Heart left ventricle (tissue), 16 donors: Measurements from ENCODE around the gene PGP. TPM values are rescaled to one million over a fixed set of nuclear protein-coding genes. Genes with fewer than 3 reads are reported as not detected.
A peak's percentile ranks its signal among the peaks of the same experiment; 100 is the strongest.

Experiments used
- ATAC-seq, 4 donors: fragments of 200-7000 bp; cut with Tn5 transposase; one replicate each; pipeline ENCODE4 v1.9.1; 2020 to 2022; ENCODE audit warnings: moderate library complexity in 4 of 4, mild to moderate bottlenecking in 3 of 4, moderate number of reproducible peaks in 1 of 4
- DNase-seq, 5 donors: peaks; one replicate each; pipeline ENCODE4 v3.0.0-alpha.2; 2020
- H3K27ac ChIP-seq, 12 donors: fragments of 200-600 bp; sonication (generic) in 4 of 12; one replicate each; pipeline versions ENCODE4 v1.5.0 to v1.8.0; 2016 to 2022; ENCODE audit warnings: mild to moderate bottlenecking in 2 of 12
- H3K27me3 ChIP-seq, 9 donors: fragments of 200-600 bp; sonication (generic) in 2 of 9; one replicate each; pipeline versions ENCODE4 v1.5.1 to v1.8.0; 2016 to 2022; ENCODE audit warnings: mild to moderate bottlenecking in 3 of 9
- H3K36me3 ChIP-seq, 9 donors: fragments of 200-600 bp; sonication (generic) in 2 of 9; one replicate each; pipeline versions ENCODE4 v1.5.0 to v1.8.0; 2018 to 2022; ENCODE audit warnings: mild to moderate bottlenecking in 2 of 9
- H3K4me1 ChIP-seq, 12 donors: fragments of 200-600 bp; sonication (generic) in 4 of 12; one replicate each; pipeline versions ENCODE4 v1.5.0 to v1.8.0; 2016 to 2022; ENCODE audit warnings: mild to moderate bottlenecking in 3 of 12
- H3K4me3 ChIP-seq, 12 donors: fragments of 200-600 bp; sonication (generic) in 4 of 12; one replicate each; pipeline versions ENCODE4 v1.5.0 to v1.8.0; 2017 to 2022; ENCODE audit warnings: mild to moderate bottlenecking in 9 of 12, moderate library complexity in 4 of 12
- H3K9me3 ChIP-seq, 12 donors: fragments of 200-600 bp; sonication (generic) in 4 of 12; one replicate each; pipeline versions ENCODE4 v1.5.0 to v1.8.0; 2016 to 2022; ENCODE audit warnings: mild to moderate bottlenecking in 1 of 12
- POLR2A ChIP-seq, 2 donors: fragments of 450-650 bp; IDR thresholded peaks; one replicate each; pipeline ENCODE4 v1.6.1; 2017; ENCODE audit warnings: antibody characterized with exemption in 2 of 2, mild to moderate bottlenecking in 2 of 2, moderate library complexity in 2 of 2
- WGBS, 4 donors: extraction: QIAGEN DNeasy Blood & Tissue Kit in 2 of 4; methylation state at CpG; one replicate each; pipeline versions ENCODE4 v1.1.5 to v1.1.7; 2013 to 2018; 5-methylcytosine and 5-hydroxymethylcytosine counted together
- intact Hi-C, 10 donors: fragments of 100-400 bp; cut with DNase I; formaldehyde crosslinking; loops; one replicate each; pipeline versions ENCODE4 v1.11.1 to v1.14.2; 2022
- polyA plus RNA-seq, 2 donors: library from polyadenylated mRNA; stranded (reverse); fragments of 200-250 nt; gene quantifications; one replicate each; pipeline ENCODE4 v1.2.3, GENCODE V29; 2013
- total RNA-seq, 9 donors: library from RNA; depleted of rRNA in 2 of 9; stranded (reverse); fragments of >200 nt in 2 of 9; fragmentation: NEBNext Ultra II Directional in 3 of 9; extraction: Animal tissue kit (Norgen Biotek cat#: 25700) in 3 of 9; gene quantifications; one replicate each; pipeline versions ENCODE4 v1.1.0 to v1.2.4, GENCODE V29; 2016 to 2023
- TF ChIP-seq, protein P1 (sequence below), 12 donors: fragments of 200-600 bp; sonication (generic) in 4 of 12; IDR thresholded peaks; one replicate each; pipeline versions ENCODE4 v1.5.0 to v1.8.0; 2018 to 2022; ENCODE audit warnings: antibody characterized with exemption in 12 of 12, mild to moderate bottlenecking in 5 of 12
- donor health status: ischemic (EF 13 %, LVEDD 7.1; RV severe dilation, severe dysfunction).
- donor health status: healthy with polysubstance abuse.
- donor health status: DM: no; HTN: yes; CAD: no.
- donor health status: DM: no; HTN: no; CAD: no.
- donor health status: ischemic (EF 25% LVEDD 6.9; RV normal size, moderate dysfunction).
- donor health status: ischemic (EF 25% LVEDD 5.7; RV mildly dilated, moderate dysfunction).
- donor health status: healthy.
- donor health status: DM: yes; HTN: yes; CAD: no.
- donor health status: ischemic (EF 35%, LVEDD 5.7; RV mildly dilated, moderate dysfunction).
- donor health status: nonischemic (EF 11% LVEDD 7.7; RV severe dilation, severe dysfunction).
- donor health status: DM: yes; HTN: yes; CAD: no.
- donor health status: PGD.
- donor health status: ischemic (EF 29% LVEDD 5.4; RV normal size, mild dysfunction).
- donor health status: nonischemic (EF 23%, LVEDD 6.1; RV moderate dilation, normal function).

Gene PGP
- total and polyA plus RNA-seq, 11 donors, result 19.6 to 44.0 (median 31.7) TPM

DNA sequence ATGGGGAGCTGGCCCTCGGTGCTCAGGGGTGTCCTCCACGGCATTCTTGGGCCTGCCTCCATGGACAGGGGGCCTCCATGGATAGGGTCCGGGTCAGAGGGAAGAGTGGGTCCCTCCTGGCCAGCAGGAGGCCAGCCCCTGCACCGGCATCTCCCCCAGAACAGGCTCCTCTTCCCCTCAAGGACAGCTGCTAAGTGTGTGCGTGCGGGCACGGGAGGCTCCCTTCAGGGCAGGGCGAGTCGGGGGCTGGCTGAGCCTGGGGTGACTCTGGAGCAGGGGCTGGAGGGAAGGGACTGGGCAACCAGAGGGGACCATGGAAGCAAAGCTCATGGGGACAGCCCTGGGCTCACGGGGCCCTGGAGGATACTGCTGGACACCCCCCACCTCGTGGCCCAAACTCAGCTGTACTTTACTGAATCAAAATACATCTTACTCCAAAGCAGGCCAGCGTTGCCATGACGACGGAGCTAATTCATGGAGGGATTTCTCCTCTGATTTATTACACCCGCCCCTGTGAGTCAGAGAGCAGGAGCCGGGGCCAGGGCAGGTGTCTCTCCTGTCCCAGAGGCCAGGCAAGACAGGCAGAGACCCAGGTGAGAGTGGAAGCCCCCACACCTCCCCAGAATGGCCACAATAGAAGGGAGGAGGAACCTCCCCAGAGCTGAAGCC is 20.3 kb downstream of the PGP start:
- H3K9me3 ChIP-seq, result no peaks in the 10 kb centered on the region
- DNase-seq (no peak), ATAC-seq (no peak)
- H3K27me3 ChIP-seq, result peaks cover 8 to 45% (median 23%) of the 10 kb centered on the region in 9 donors
- peaks cover 0 to 24% (median 8%) of the 10 kb centered on the region in 12 donors for H3K4me1 ChIP-seq
- H3K4me3 ChIP-seq, result no peak overlapping the region
- intact Hi-C loops, result loop anchor here in 1 of 10 donors (10.0 kb wide), 1 partner anchor 301 kb away; no protein-coding TSS in a partner anchor
- WGBS, 4 donors, result 75 to 79% (median 77%) methylated on average over 15 to 16 of the region's 16 CpGs
- no peak for TF ChIP-seq POLR2A (IDR thresholded peaks at IDR 0.05)
- TF ChIP-seq, protein P1, sequence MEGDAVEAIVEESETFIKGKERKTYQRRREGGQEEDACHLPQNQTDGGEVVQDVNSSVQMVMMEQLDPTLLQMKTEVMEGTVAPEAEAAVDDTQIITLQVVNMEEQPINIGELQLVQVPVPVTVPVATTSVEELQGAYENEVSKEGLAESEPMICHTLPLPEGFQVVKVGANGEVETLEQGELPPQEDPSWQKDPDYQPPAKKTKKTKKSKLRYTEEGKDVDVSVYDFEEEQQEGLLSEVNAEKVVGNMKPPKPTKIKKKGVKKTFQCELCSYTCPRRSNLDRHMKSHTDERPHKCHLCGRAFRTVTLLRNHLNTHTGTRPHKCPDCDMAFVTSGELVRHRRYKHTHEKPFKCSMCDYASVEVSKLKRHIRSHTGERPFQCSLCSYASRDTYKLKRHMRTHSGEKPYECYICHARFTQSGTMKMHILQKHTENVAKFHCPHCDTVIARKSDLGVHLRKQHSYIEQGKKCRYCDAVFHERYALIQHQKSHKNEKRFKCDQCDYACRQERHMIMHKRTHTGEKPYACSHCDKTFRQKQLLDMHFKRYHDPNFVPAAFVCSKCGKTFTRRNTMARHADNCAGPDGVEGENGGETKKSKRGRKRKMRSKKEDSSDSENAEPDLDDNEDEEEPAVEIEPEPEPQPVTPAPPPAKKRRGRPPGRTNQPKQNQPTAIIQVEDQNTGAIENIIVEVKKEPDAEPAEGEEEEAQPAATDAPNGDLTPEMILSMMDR (IDR thresholded peaks at IDR 0.05), result no peak
- no peak overlapping the region for H3K27ac ChIP-seq
- no peaks in the 10 kb centered on the region for H3K36me3 ChIP-seq

DNA sequence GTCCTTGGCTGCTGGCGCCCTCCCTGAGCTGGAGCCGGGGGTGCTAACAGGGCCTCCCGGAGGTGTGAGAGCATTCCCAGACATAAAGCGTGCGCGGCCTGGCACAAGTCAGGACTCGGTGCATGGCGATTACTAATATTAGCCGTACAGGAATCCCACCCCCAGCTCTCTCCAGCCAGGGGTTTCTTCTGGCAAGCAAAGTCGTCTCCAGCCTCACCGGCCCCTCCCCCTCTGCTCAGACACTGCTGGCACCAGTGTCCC is 23.3 kb downstream of the PGP start:
- peak in 1 of 5 donors; percentile 56 for DNase-seq
- H3K36me3 ChIP-seq, result no peaks in the 10 kb centered on the region
- H3K9me3 ChIP-seq, result no peaks in the 10 kb centered on the region
- H3K27me3 ChIP-seq, result peaks cover 8 to 25% (median 16%) of the 10 kb centered on the region in 9 donors
- no peak overlapping the region for H3K4me3 ChIP-seq
- peak in 3 of 4 donors; percentile 31 to 58 (median 31) for ATAC-seq
- WGBS, 4 donors, result 47 to 66% (median 56%) methylated on average over 9 to 11 of the region's 11 CpGs
- intact Hi-C loops, result loop anchor here in 1 of 10 donors (10.0 kb wide), 1 partner anchor 303 kb away; no protein-coding TSS in a partner anchor
- H3K4me1 ChIP-seq, result peaks cover 0 to 20% (median 8%) of the 10 kb centered on the region in 12 donors
- no peak for TF ChIP-seq POLR2A (IDR thresholded peaks at IDR 0.05)
- TF ChIP-seq, protein P1 (IDR thresholded peaks at IDR 0.05), result no peak
- no peak overlapping the region for H3K27ac ChIP-seq

DNA sequence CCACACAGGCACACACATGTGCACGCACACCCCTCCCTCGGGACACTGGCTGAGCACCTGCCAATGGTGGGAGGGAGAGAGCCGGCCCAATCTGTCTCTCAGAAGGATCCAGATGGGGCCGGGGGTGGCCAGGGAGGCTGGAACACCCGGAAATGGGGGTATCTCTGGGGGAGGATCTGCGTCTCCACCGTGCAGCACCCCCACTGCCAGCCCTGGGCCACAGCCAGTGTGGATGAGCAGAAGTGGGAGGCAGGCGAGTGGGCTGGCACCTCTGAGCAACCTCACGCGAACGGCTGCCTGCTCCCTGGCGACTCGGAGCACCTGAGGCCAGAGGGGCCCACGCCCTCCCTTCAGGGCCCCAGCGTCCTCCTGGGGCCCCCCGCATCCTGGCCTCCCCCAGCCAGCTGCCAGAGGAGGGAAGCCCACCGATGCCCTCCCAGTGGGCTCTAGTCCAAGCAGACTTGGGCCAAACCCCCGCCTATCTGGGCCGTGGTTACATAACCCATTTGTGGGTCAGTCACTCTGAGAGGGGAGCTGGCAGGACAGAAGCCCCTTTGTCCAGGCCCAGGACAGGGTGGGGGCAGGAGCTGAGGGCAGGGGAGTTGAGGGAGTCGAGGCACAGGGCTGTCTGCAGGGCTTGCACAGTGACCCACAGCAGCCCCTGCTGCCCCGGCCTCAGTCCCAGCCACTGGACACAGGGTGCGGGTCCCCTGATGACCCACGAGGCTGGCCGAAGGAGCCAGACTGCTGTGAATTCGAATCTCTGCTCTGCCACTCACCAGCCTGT is 23.8 kb downstream of the PGP start:
- DNase-seq (no peak), ATAC-seq (peak in 1 of 4 donors; percentile 4)
- H3K27ac ChIP-seq, result no peak overlapping the region

More for the DNA sequence above, 23.8 kb downstream of the PGP start:
- no peak for TF ChIP-seq POLR2A (IDR thresholded peaks at IDR 0.05)
- TF ChIP-seq, protein P1 (IDR thresholded peaks at IDR 0.05), result no peak
- Histone ChIP-seq H3K27me3 (peaks cover 5 to 22% (median 14%) of the 10 kb centered on the region in 9 donors), H3K9me3 (no peaks in the 10 kb centered on the region), H3K4me3 (no peak overlapping the region), H3K4me1 (peaks cover 0 to 16% (median 7%) of the 10 kb centered on the region in 12 donors), H3K36me3 (no peaks in the 10 kb centered on the region)
- intact Hi-C loops, result loop anchor here in 1 of 10 donors (10.0 kb wide), 1 partner anchor 304 kb away; no protein-coding TSS in a partner anchor
- WGBS, 4 donors, result 70 to 76% (median 75%) methylated on average over 17 to 25 of the region's 25 CpGs
